Left ventricle myocardium inferior (tissue), 1 donor: ENCODE data around the gene TP63. TPM values are rescaled to one million over a fixed set of nuclear protein-coding genes. Genes with fewer than 3 reads are reported as not detected.
"Not testable (repeated sequence)": the region's sequence is repeated elsewhere in the genome, so short reads cannot be mapped to it uniquely, and the experiment has no call there.

ENCODE experiments used
- DNase-seq: peaks from one replicate; pipeline ENCODE4 v3.0.0-alpha.2; 2020
- H3K27ac ChIP-seq: fragments of 200-600 bp; replicated peaks from 2 replicates; pipeline ENCODE4 v1.8.0; 2021
- H3K27me3 ChIP-seq: fragments of 200-600 bp; 2 replicates; pipeline ENCODE4 v1.8.0; 2021; ENCODE audit warnings: low read depth
- H3K36me3 ChIP-seq: fragments of 200-600 bp; 2 replicates; pipeline ENCODE4 v1.8.0; 2021
- H3K4me1 ChIP-seq: fragments of 200-600 bp; 2 replicates; pipeline ENCODE4 v1.8.0; 2021
- H3K4me3 ChIP-seq: fragments of 200-600 bp; 2 replicates; pipeline ENCODE4 v1.8.0; 2021; ENCODE audit warnings: mild to moderate bottlenecking, moderate library complexity
- H3K9me3 ChIP-seq: fragments of 200-600 bp; replicated peaks from 2 replicates; pipeline ENCODE4 v1.8.0; 2021
- intact Hi-C: fragments of 100-400 bp; cut with micrococcal nuclease; formaldehyde crosslinking; loops from one replicate; pipeline ENCODE4 v1.11.0; 2022
- total RNA-seq: library from RNA; stranded (reverse); fragmentation: NEBNext Ultra II Directional; extraction: Animal tissue kit (Norgen Biotek cat#: 25700); gene quantifications from one replicate; pipeline ENCODE4 v1.2.1, GENCODE V29; 2021
- TF ChIP-seq, protein P1 (sequence below): fragments of 200-600 bp; IDR thresholded peaks from 2 replicates; pipeline ENCODE4 v1.8.0; 2021; ENCODE audit warnings: antibody characterized with exemption, mild to moderate bottlenecking, borderline replicate concordance
- donor health status: DM: no; HTN: yes; CAD: no; lungs with severe emphysema.

TP63 gene
- total RNA-seq, 1 donor from 2014 or later, result 0.14 TPM

DNA sequence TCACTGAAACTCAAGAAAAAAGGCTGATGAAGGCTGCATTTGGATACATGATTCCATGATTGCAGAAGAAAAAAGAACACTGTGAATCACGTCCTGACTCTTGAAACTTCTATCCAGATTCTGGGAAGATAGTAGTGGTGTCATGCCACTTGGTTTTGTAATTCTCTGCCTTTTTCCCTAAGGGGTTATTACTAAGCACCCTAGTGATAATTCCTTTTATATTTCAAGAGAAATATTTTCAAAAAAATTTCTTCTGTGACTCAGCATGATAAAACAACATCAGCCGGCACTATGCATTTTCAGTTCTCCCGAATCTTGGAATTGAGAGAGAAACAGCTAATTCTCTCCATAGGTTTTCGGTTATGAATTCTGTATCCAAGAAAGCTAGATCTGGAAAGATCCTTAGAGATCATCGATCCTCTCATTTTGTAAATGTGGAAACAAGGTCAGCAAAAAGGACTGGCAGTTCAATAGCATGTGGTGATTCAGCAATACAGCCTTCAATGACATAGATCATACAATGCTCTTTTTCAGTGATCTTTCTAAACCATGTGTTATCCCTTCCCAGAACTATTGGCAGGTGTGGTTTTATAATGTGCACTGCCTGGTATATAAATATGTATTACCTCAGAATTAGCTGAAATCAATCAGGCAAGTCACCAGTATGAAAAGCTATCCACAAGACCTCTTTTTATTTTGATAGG is 42.6 kb upstream of the TP63 start:
- TF ChIP-seq, protein P1, sequence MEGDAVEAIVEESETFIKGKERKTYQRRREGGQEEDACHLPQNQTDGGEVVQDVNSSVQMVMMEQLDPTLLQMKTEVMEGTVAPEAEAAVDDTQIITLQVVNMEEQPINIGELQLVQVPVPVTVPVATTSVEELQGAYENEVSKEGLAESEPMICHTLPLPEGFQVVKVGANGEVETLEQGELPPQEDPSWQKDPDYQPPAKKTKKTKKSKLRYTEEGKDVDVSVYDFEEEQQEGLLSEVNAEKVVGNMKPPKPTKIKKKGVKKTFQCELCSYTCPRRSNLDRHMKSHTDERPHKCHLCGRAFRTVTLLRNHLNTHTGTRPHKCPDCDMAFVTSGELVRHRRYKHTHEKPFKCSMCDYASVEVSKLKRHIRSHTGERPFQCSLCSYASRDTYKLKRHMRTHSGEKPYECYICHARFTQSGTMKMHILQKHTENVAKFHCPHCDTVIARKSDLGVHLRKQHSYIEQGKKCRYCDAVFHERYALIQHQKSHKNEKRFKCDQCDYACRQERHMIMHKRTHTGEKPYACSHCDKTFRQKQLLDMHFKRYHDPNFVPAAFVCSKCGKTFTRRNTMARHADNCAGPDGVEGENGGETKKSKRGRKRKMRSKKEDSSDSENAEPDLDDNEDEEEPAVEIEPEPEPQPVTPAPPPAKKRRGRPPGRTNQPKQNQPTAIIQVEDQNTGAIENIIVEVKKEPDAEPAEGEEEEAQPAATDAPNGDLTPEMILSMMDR, result no peak
- H3K4me3 ChIP-seq, result no peak overlapping the region
- no peak for DNase-seq
- no peaks in the 10 kb centered on the region for H3K36me3 ChIP-seq
- H3K9me3 ChIP-seq, result peaks cover 18% of the 10 kb centered on the region
- H3K27ac ChIP-seq, result no peak overlapping the region
- H3K4me1 ChIP-seq, result no peaks in the 10 kb centered on the region
- intact Hi-C loops, result no loop called here
- H3K27me3 ChIP-seq, result peaks cover 15% of the 10 kb centered on the region

DNA sequence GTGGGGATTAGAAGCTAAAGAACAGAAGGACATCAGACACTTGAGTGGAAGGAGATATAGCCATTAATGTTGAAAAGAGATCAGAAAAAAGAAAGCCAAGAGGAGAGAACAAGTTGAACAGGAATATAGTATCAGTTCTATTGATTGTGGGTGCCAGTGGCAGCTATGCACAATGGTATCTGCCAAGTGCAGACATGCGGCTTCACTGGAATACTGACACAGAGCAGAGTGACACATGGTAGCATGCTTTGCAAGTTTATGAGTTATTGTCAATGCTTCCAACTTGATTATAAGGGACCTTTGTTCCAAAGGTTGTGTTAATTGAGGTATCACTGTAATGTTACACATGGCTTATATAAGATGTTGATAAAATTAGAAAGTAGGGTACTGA is 42.0 kb upstream of the TP63 start:
- Histone ChIP-seq H3K4me3 (no peak overlapping the region), H3K27me3 (peaks cover 15% of the 10 kb centered on the region), H3K27ac (no peak overlapping the region), H3K36me3 (no peaks in the 10 kb centered on the region), H3K4me1 (no peaks in the 10 kb centered on the region), H3K9me3 (peaks cover 18% of the 10 kb centered on the region)
- no peak for DNase-seq
- intact Hi-C loops, result no loop called here
- TF ChIP-seq, protein P1, result no peak

DNA sequence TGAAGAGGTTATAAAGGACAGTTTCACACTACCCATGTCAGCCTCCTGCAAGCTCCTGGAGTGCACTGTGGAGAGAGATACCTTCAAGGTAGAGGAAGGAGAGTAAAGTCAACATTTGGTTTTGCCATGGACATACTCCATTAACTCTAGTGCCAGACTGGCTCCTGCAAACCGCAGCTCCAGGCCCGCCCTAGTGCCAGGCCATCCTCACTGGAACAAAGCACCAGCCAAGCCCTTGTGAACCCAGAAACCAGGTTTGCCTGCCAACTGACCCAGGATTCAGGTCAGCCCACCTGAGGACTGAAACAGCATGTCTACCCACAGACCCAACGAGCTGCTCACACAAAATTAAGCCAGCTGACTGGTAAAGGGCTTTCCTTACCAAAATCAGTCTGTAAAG is 41.0 kb upstream of the TP63 start:
- TF ChIP-seq, protein P1, result no peak
- Histone ChIP-seq H3K4me1 (no peaks in the 10 kb centered on the region), H3K36me3 (no peaks in the 10 kb centered on the region), H3K27me3 (peaks cover 14% of the 10 kb centered on the region), H3K9me3 (peaks cover 18% of the 10 kb centered on the region), H3K4me3 (no peak overlapping the region), H3K27ac (no peak overlapping the region)
- intact Hi-C loops, result no loop called here
- DNase-seq, result no peak

DNA sequence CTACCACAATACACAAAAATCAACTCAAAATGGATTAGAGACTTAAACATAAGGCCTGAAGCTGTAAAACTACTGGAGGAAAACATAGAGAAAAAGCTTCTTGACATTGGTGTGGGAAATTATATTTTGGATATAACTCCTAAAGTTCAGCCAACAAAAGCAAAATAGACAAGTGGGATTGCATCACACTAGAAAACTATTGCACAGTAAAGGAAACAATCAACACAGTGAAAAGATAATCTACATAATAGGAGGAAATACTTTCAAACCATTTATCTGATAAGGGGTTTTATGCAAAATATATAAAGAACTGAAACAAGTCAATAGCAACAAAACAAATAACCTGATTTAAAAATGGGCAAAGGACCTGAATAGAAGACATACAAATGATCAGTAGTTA is 37.6 kb upstream of the TP63 start:
- no peak overlapping the region for H3K4me3 ChIP-seq
- no peaks in the 10 kb centered on the region for H3K4me1 ChIP-seq
- no peak overlapping the region for H3K27ac ChIP-seq
- no peaks in the 10 kb centered on the region for H3K36me3 ChIP-seq
- no peaks in the 10 kb centered on the region for H3K27me3 ChIP-seq
- no peak for DNase-seq
- TF ChIP-seq, protein P1, result no peak
- intact Hi-C loops, result no loop called here
- peaks cover 18% of the 10 kb centered on the region for H3K9me3 ChIP-seq

DNA sequence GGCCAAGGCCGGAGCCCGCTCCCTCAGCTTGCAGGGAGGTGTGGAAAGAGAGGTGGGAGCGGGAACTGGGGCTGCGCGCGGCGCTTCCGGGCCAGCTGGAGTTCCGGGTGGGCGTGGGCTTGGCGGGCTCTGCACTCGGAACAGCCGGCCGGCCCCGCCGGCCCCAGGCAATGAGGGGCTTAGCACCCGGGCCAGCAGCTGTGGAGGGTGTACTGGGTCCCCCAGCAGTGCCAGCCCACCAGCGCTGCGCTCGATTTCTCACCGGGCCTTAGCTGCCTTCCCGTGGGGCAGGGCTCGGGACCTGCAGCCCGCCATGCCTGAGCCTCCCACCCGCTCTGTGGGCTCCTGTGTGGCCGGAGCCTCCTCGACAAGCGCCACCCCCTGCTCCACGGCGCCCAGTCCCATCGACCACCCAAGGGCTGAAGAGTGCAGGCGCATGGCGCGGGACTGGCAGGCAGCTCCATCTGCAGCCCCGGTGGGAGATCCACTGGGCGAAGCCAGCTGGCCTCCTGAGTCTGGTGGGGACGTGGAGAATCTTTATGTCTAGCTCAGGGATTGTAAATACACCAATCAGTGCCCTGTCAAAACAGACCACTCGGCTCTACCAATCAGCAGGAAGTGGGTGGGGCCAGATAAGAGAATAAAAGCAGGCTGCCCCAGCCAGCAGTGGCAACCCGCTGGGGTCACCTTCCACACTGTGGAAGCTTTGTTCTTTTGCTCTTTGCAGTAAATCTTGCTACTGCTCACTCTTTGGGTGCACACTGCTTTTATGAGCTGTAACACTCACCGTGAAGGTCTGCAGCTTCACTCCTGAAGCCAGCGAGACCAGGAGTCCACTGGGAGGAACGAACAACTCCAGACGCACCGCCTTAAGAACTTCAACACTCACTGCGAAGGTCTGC is 34.9 kb upstream of the TP63 start:
- H3K4me3 ChIP-seq, H3K36me3 ChIP-seq, DNase-seq, H3K27ac ChIP-seq, H3K4me1 ChIP-seq, intact Hi-C loops, H3K27me3 ChIP-seq: not testable (repeated sequence)
- H3K9me3 ChIP-seq, result peaks cover 17% of the 10 kb centered on the region

DNA sequence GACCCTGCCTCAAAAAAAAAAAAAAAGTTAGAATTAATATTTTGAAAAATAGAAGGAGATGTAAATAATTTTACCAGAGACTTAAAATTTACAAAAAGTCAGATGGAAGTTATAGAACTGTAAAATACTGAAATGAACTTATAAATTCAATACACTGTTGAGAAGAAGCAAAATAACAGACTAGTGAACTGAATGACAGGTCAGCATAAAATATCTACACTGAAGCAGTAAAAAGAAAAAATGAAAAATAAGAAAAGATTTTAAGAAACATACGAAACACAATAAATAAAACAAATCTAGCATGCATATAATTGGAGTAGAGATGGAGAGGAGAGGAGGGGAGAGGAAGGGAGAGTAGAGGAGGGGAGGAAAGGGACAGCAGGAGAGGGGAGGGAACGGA is 33.3 kb upstream of the TP63 start:
- intact Hi-C loops, result no loop called here
- no peak overlapping the region for H3K4me3 ChIP-seq
- H3K9me3 ChIP-seq, result peaks cover 3% of the 10 kb centered on the region

More for the DNA sequence above, 33.3 kb upstream of the TP63 start:
- TF ChIP-seq, protein P1, result no peak
- no peak for DNase-seq
- Histone ChIP-seq H3K36me3 (no peaks in the 10 kb centered on the region), H3K4me1 (no peaks in the 10 kb centered on the region), H3K27me3 (no peaks in the 10 kb centered on the region), H3K27ac (no peak overlapping the region)
